ENCODE measurements around the gene UBR2.
"Not testable (repeated sequence)": the region's sequence is repeated elsewhere in the genome, so short reads cannot be mapped to it uniquely, and the experiment has no call there.

UBR2 gene

GRCh38 chr6:42696526-42697267, 132.9 kb downstream of the UBR2 start:
- no peak for DNase-seq

GRCh38 chr6:42697268-42697655, 133.4 kb downstream of the UBR2 start:
- DNase-seq, result no peak

GRCh38 chr6:42698217-42698616, 134.4 kb downstream of the UBR2 start:
- no peak for DNase-seq

- no peak for DNase-seq
These were observed 138.4 kb downstream of the UBR2 start for GRCh38 chr6:42702200-42702599.

GRCh38 chr6:42702786-42703185, 139.0 kb downstream of the UBR2 start:
- not testable (repeated sequence) for DNase-seq

GRCh38 chr6:42704251-42704936, 140.6 kb downstream of the UBR2 start:
- no peak for DNase-seq

GRCh38 chr6:42704937-42705374, 141.1 kb downstream of the UBR2 start:
- DNase-seq, result no peak

- no peak for DNase-seq
These were observed 143.8 kb downstream of the UBR2 start for GRCh38 chr6:42707595-42707994.

- no peak for DNase-seq
These were observed 144.3 kb downstream of the UBR2 start for GRCh38 chr6:42708096-42708495.

GRCh38 chr6:42709871-42710270, 146.0 kb downstream of the UBR2 start:
- no peak for DNase-seq

- no peak for DNase-seq
These were observed 146.5 kb downstream of the UBR2 start for GRCh38 chr6:42710316-42710715.

GRCh38 chr6:42711930-42712329, 148.1 kb downstream of the UBR2 start:
- no peak for DNase-seq

GRCh38 chr6:42714098-42714761, 150.4 kb downstream of the UBR2 start:
- DNase-seq, result no peak

- no peak for DNase-seq
These were observed 152.0 kb downstream of the UBR2 start for GRCh38 chr6:42715871-42716270.

- DNase-seq, result no peak
These were observed 156.9 kb downstream of the UBR2 start for GRCh38 chr6:42720739-42721138.

- no peak for DNase-seq
These were observed 158.7 kb downstream of the UBR2 start, which contains the start of gene PRPH2 for GRCh38 chr6:42722497-42722896. PRPH2 (minus strand) TSS chr6:42722597; CDS start chr6:42722334, 263 bp downstream.

- DNase-seq, result no peak
These were observed 161.0 kb downstream of the UBR2 start for GRCh38 chr6:42724825-42725224.

- no peak for DNase-seq
These were observed 162.2 kb downstream of the UBR2 start for GRCh38 chr6:42726026-42726425.

- peak; percentile 50 for DNase-seq
These were observed 162.8 kb downstream of the UBR2 start for GRCh38 chr6:42726485-42727086.

- no peak for DNase-seq
These were observed 163.3 kb downstream of the UBR2 start for GRCh38 chr6:42727087-42727611.

GRCh38 chr6:42727627-42728026, 163.8 kb downstream of the UBR2 start:
- no peak for DNase-seq

- DNase-seq, result no peak
These were observed 165.9 kb downstream of the UBR2 start for GRCh38 chr6:42729731-42730130.

- not testable (repeated sequence) for DNase-seq
These were observed 170.1 kb downstream of the UBR2 start for GRCh38 chr6:42733867-42734481.

Data from activated effector memory CD4-positive, alpha-beta T cell treated with Interleukin-2 at 50 U/mL for 16 hours (primary cell).